Activated CD4-positive, alpha-beta T cell treated with anti-CD3 and anti-CD28 coated beads for 36 hours (primary cell): ENCODE data around the gene ZNF516. TPM values are rescaled to one million over a fixed set of nuclear protein-coding genes. Genes with fewer than 3 reads are reported as not detected.

Source experiments
- ATAC-seq: fragments of 200-7000 bp; cut with Tn5 transposase; one replicate; pipeline ENCODE4 v1.10.0; 2021; ENCODE audit warnings: mild to moderate bottlenecking, moderate library complexity
- CTCF ChIA-PET: fragments of 350-600 bp; sonication (Branson Sonifier 250); formaldehyde crosslinking; loops from one replicate; lab custom pipeline; 2021; ENCODE audit warnings: antibody characterized with exemption; lab: Charles Lee
- POLR2A ChIA-PET: fragments of 350-600 bp; sonication (Branson Sonifier 250); formaldehyde crosslinking; loops from one replicate; lab custom pipeline; 2021; ENCODE audit warnings: antibody characterized with exemption, inconsistent platforms; lab: Charles Lee
- DNase-seq: peaks from one replicate; pipeline ENCODE4 v3.0.0-alpha.2; 2020
- H3K27ac Mint-ChIP-seq: one replicate; pipeline ENCODE4 v1.8.0; 2021; ENCODE audit warnings: mixed read lengths
- H3K27me3 Mint-ChIP-seq: one replicate; pipeline ENCODE4 v1.8.0; 2021; ENCODE audit warnings: mixed read lengths
- H3K36me3 Mint-ChIP-seq: one replicate; pipeline ENCODE4 v1.8.0; 2021; ENCODE audit warnings: low read depth, mixed read lengths
- H3K4me1 Mint-ChIP-seq: one replicate; pipeline ENCODE4 v1.8.0; 2021; ENCODE audit warnings: mixed read lengths
- H3K4me3 Mint-ChIP-seq: one replicate; pipeline ENCODE4 v1.8.0; 2021; ENCODE audit warnings: mild to moderate bottlenecking, moderate library complexity, mixed read lengths
- H3K9me3 Mint-ChIP-seq: one replicate; pipeline ENCODE4 v1.8.0; 2021; ENCODE audit warnings: low read depth, mixed read lengths
- intact Hi-C, 2 experiments: fragments of 100-400 bp; cut with DNase I in 1 of 2; cut with micrococcal nuclease in 1 of 2; formaldehyde crosslinking; loops; one replicate each; pipeline versions ENCODE4 v1.14.2 to v1.15.1; 2022 to 2024; cut with DNase I, micrococcal nuclease
- total RNA-seq, 2 experiments: library from RNA; stranded (reverse); gene quantifications; one replicate each; pipeline ENCODE4 v1.2.3, GENCODE V29; 2021

ZNF516 gene
- total RNA-seq, 2 experiments from 2014 or later = 6.8 to 9.9 TPM

DNA sequence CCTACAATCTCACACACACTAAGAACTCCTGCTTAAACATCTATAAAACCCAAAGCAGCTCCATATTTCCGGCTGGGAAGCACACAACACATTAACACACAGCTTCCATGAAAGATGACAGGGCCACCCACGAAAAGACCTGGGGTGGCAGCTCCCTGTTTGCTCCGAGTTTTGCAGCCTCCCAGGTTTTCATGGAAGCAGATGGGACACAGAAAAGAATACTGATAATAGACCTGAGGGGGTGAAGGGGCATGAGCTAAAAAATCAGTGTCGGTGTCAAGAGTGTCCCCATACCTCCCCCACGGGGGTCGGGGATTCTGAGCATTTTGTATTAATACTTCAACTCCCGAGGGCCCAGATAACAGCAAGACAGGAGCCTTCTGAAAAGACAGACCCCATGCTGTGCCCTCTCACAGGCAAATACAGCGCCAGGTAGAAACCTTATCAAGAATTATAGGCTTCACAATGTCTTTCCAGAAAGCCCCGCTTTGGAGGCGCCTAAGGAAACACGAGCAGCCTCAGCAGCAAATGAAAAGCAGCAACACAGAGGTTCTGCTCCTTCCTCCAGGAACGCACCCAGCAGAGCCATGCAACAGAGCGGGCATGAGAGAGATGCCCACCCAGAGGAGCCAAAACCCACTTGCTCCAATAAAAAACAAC lies 50.5 kb downstream of the ZNF516 start:
- intact Hi-C loops = no loop called here
- peaks cover 13% of the 10 kb centered on the region for H3K4me1 Mint-ChIP-seq
- H3K27ac Mint-ChIP-seq = no peak overlapping the region
- CTCF ChIA-PET = no interaction called here
- DNase-seq (no peak), ATAC-seq (no peak)
- H3K36me3 Mint-ChIP-seq = no peaks in the 10 kb centered on the region
- no peaks in the 10 kb centered on the region for H3K27me3 Mint-ChIP-seq
- no peaks in the 10 kb centered on the region for H3K9me3 Mint-ChIP-seq
- no peak overlapping the region for H3K4me3 Mint-ChIP-seq
- POLR2A ChIA-PET = no interaction called here

GRCh38 chr18:76443519-76444445 lies 51.3 kb downstream of the ZNF516 start:
- Mint-ChIP-seq H3K27me3 (no peaks in the 10 kb centered on the region), H3K4me3 (no peak overlapping the region), H3K4me1 (peaks cover 10% of the 10 kb centered on the region), H3K9me3 (no peaks in the 10 kb centered on the region), H3K27ac (no peak overlapping the region), H3K36me3 (peaks cover 2% of the 10 kb centered on the region)
- intact Hi-C loops = no loop called here
- ChIA-PET CTCF (no interaction called here), POLR2A (no interaction called here)
- DNase-seq (no peak), ATAC-seq (no peak)

DNA sequence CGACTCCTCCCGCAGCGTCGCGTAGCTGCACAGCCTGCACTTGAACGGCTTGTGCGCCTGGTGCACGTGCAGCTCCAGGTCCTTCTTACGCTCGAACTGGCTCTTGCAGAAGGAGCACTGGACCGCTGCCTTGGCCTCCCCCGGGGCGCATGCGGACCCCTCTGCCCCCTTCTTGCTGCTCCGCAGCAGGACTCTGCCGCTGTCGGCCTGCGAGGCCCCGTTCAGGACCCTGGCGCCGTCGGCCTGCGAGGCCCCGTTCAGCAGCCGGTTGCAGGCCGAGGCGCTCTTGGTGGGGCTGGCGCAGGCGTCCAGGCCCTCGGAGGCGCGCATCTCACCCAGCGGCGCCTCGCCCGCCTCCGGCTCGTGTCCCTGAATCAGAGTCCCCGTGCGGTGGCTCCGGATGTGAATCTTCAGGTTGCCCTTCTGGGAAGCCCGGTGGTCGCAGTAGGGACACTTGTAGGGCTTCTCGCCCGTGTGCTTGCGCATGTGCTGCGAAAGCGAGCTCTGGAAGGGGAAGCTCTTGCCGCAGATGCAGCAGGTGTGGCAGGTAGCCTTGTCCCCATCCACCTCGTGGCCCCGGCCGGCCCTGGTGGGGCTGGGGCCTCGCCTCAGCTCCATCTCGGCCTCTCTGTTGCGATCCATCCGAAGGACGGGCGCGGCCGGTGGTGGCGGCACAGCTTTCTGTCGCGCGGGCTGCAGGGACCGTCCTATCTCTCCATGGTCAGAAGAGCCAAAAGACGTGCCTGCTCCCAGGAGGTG lies 52.5 kb downstream of the ZNF516 start:
- intact Hi-C loops = no loop called here
- Mint-ChIP-seq H3K4me1 (peaks cover 5% of the 10 kb centered on the region), H3K36me3 (peaks cover 2% of the 10 kb centered on the region), H3K4me3 (no peak overlapping the region), H3K9me3 (no peaks in the 10 kb centered on the region), H3K27me3 (no peaks in the 10 kb centered on the region), H3K27ac (no peak overlapping the region)
- POLR2A ChIA-PET = no interaction called here
- ATAC-seq (no peak), DNase-seq (no peak)
- CTCF ChIA-PET = interaction anchor here (0.6 kb wide), 1 partner anchor 289 kb away, joined by 3 read pairs; no protein-coding TSS in a partner anchor

DNA sequence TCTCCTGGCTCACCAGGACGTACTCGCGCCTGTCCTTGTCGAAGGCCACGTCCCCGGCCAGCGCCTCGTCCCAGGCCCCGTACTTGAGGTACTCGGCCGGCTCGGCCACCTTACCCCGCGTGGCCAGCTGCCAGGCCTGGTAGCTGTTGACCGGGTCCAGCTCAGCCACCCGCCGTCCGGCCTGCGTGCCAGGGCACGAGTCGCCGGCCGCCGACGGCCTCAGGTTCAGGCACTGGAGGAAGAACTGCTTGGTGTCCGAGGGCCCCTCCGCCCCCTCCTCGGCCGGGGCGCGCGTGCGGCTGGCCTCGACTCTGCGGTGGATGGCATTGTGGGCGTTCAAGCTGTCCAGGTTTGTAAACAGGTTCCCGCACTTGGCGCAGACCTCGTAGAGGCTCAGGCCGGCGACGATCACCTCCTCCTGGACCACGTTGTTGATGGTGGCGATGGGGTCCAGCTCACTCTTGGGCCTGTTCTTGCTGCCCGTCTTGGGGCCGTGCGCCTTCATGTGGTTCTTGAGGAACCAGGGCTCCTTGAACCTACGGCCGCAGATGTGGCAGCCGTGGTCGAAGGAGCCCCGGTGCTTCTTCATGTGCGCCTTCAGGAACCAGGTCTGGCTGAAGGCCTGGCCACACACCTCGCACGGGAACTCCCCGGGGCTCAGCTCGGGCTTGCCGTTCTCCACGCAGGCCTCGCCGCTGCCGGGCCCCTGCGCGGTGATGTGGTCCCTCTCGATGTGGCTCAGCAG lies 53.2 kb downstream of the ZNF516 start:
- Mint-ChIP-seq H3K4me3 (no peak overlapping the region), H3K9me3 (no peaks in the 10 kb centered on the region), H3K4me1 (peaks cover 5% of the 10 kb centered on the region), H3K36me3 (peaks cover 5% of the 10 kb centered on the region), H3K27me3 (no peaks in the 10 kb centered on the region), H3K27ac (no peak overlapping the region)
- intact Hi-C loops = no loop called here
- ChIA-PET CTCF (no interaction called here), POLR2A (no interaction called here)
- DNase-seq (no peak), ATAC-seq (no peak)

GRCh38 chr18:76441002-76441667 lies 53.9 kb downstream of the ZNF516 start:
- intact Hi-C loops = no loop called here
- Mint-ChIP-seq H3K9me3 (no peaks in the 10 kb centered on the region), H3K27me3 (no peaks in the 10 kb centered on the region), H3K27ac (no peak overlapping the region), H3K36me3 (peaks cover 5% of the 10 kb centered on the region), H3K4me3 (no peak overlapping the region), H3K4me1 (peaks cover 5% of the 10 kb centered on the region)
- ChIA-PET POLR2A (no interaction called here), CTCF (no interaction called here)
- ATAC-seq (no peak), DNase-seq (no peak)

- H3K4me3 Mint-ChIP-seq = no peak overlapping the region
- ATAC-seq = no peak
- H3K36me3 Mint-ChIP-seq = peaks cover 11% of the 10 kb centered on the region
- no peaks in the 10 kb centered on the region for H3K4me1 Mint-ChIP-seq
- intact Hi-C loops = no loop called here
- DNase-seq = no peak
- no peaks in the 10 kb centered on the region for H3K27me3 Mint-ChIP-seq
- CTCF ChIA-PET = interaction anchor here (0.8 kb wide), 1 partner anchor 364 kb away, joined by 3 read pairs; no protein-coding TSS in a partner anchor
- POLR2A ChIA-PET = no interaction called here
- H3K9me3 Mint-ChIP-seq = no peaks in the 10 kb centered on the region
- H3K27ac Mint-ChIP-seq = no peak overlapping the region
Observed at GRCh38 chr18:76437910-76438309, 57.1 kb downstream of the ZNF516 start.

DNA sequence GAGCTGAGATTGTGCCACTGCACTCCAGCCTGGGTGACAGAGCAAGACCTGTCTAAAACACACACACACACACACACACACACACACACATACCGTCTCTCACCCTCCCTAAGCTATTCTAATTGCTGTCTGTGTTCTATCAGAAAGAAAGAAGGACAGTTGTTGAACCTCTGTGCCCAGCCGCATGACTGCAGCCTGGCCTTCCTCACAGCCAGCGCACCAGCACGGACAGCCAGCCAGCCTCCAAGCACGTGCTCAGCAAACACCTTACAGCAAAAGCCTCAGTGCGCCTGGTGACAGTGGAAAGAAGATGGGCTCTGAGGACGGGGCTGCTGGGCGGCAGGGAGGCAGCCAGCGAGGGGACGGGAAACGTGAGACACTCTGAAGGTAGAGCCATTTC lies 58.0 kb downstream of the ZNF516 start:
- Mint-ChIP-seq H3K9me3 (no peaks in the 10 kb centered on the region), H3K4me1 (no peaks in the 10 kb centered on the region), H3K36me3 (peaks cover 11% of the 10 kb centered on the region), H3K27ac (no peak overlapping the region), H3K27me3 (no peaks in the 10 kb centered on the region), H3K4me3 (no peak overlapping the region)
- intact Hi-C loops = no loop called here
- ChIA-PET CTCF (no interaction called here), POLR2A (no interaction called here)
- no peak for DNase-seq
- ATAC-seq = no peak

DNA sequence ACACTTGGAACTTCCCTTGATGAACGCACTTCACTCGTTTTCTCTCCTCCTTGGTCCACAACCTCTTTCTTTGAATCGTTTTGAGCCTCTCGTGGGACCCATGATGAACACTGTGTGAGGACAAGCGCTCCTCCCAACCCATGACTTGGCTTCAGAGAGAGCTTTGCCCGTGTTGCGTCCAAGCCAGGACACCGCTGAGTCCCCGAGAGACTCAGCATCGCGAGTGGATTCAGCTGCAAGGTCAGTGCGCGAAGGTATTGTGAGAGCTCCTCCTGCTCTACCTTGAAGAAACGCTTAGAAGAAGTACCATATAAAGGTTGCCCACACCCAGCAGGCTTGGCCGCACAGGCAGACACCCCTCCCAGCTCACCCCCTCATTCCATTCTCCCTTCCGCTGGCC lies 58.7 kb downstream of the ZNF516 start:
- no peak overlapping the region for H3K4me3 Mint-ChIP-seq
- no peaks in the 10 kb centered on the region for H3K9me3 Mint-ChIP-seq
- no peaks in the 10 kb centered on the region for H3K27me3 Mint-ChIP-seq
- H3K27ac Mint-ChIP-seq = no peak overlapping the region
- peaks cover 11% of the 10 kb centered on the region for H3K36me3 Mint-ChIP-seq
- no peak for ATAC-seq
- DNase-seq = no peak
- intact Hi-C loops = no loop called here
- ChIA-PET CTCF (no interaction called here), POLR2A (no interaction called here)
- no peaks in the 10 kb centered on the region for H3K4me1 Mint-ChIP-seq

- Mint-ChIP-seq H3K4me1 (no peaks in the 10 kb centered on the region), H3K27me3 (no peaks in the 10 kb centered on the region), H3K36me3 (peaks cover 11% of the 10 kb centered on the region), H3K4me3 (no peak overlapping the region), H3K27ac (no peak overlapping the region), H3K9me3 (no peaks in the 10 kb centered on the region)
- ATAC-seq (no peak), DNase-seq (no peak)
- intact Hi-C loops = no loop called here
- CTCF ChIA-PET = no interaction called here
- POLR2A ChIA-PET = no interaction called here
Observed at GRCh38 chr18:76435316-76435989, 59.6 kb downstream of the ZNF516 start.

DNA sequence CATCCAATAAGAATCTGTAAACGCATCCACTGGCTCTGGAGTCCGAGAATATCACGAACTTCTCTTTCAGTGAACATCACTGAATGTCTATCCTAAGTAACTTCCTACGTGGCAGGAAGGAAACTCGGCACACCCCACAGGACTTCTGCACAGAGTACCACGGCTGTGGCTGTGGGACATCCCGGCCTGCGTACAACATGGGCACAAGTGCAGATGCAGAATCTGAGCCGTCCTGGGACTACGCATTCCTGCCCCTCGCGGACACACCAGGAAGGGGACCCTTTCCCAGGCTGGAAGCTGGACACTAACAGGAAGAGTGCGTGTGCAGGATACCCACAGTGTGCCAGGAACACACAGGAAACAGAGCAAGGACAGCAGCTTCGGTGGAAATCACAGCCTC lies 60.6 kb downstream of the ZNF516 start:
- ChIA-PET POLR2A (no interaction called here), CTCF (no interaction called here)
- H3K36me3 Mint-ChIP-seq = peaks cover 11% of the 10 kb centered on the region

More for the DNA sequence above, 60.6 kb downstream of the ZNF516 start:
- DNase-seq (no peak), ATAC-seq (no peak)
- intact Hi-C loops = loop anchor here in 1 of 2 experiments (1.0 kb wide), 1 partner anchor 18 kb away; no protein-coding TSS in a partner anchor
- H3K27ac Mint-ChIP-seq = no peak overlapping the region
- H3K4me3 Mint-ChIP-seq = no peak overlapping the region
- no peaks in the 10 kb centered on the region for H3K27me3 Mint-ChIP-seq
- H3K9me3 Mint-ChIP-seq = no peaks in the 10 kb centered on the region
- H3K4me1 Mint-ChIP-seq = no peaks in the 10 kb centered on the region
